Thyroid gland (tissue), 4 donors: ENCODE measurements around the gene BOLA2. TPM values are rescaled to one million over a fixed set of nuclear protein-coding genes. Genes with fewer than 3 reads are reported as not detected.
"Not testable (repeated sequence)": the region's sequence is repeated elsewhere in the genome, so short reads cannot be mapped to it uniquely, and the experiment has no call there.

ENCODE experiments used
- DNase-seq, 2 donors: peaks; one replicate each; pipeline ENCODE4 v3.0.0-alpha.2; 2019
- H3K27ac ChIP-seq, 3 donors: fragments of 200-600 bp; sonication (generic); 1 replicate in 2 of 3; 2 replicates in 1 of 3; pipeline ENCODE4 v1.5.1; 2016 to 2019; ENCODE audit warnings: mild to moderate bottlenecking in 1 of 3, moderate library complexity in 1 of 3
- H3K27me3 ChIP-seq: fragments of 200-600 bp; sonication (generic); one replicate; pipeline ENCODE4 v1.5.1; 2019
- H3K36me3 ChIP-seq, 2 donors: fragments of 200-600 bp; sonication (generic); one replicate each; pipeline ENCODE4 v1.5.1; 2016 to 2019
- H3K4me1 ChIP-seq, 2 donors: fragments of 200-600 bp; sonication (generic); one replicate each; pipeline ENCODE4 v1.5.1; 2017 to 2019
- H3K4me3 ChIP-seq, 3 donors: fragments of 200-600 bp; sonication (generic); replicated peaks in 1 of 3; 1 replicate in 2 of 3; 2 replicates in 1 of 3; pipeline ENCODE4 v1.5.1; 2016; ENCODE audit warnings: mild to moderate bottlenecking in 1 of 3
- H3K9me3 ChIP-seq: fragments of 200-600 bp; sonication (generic); one replicate; pipeline ENCODE4 v1.5.1; 2017
- WGBS, 2 donors: methylation state at CpG; one replicate each; pipeline ENCODE4 v1.1.5; 2017; 5-methylcytosine and 5-hydroxymethylcytosine counted together
- intact Hi-C: fragments of 100-400 bp; cut with DNase I; formaldehyde crosslinking; loops from one replicate; pipeline ENCODE4 v1.15.1; 2023
- small RNA-seq: library from RNA; depleted of rRNA; stranded (forward); fragments of <200 nt; gene quantifications from one replicate; pipeline ENCODE3, GENCODE V24; 2016
- total RNA-seq, 4 donors: library from RNA; depleted of rRNA; stranded (reverse); fragments of >200 nt; gene quantifications; one replicate each; pipeline ENCODE4 v1.2.3, GENCODE V29; 2016

The BOLA2 gene
- total RNA-seq, 4 donors from 2014 or later, result 7.8 to 19.1 (median 15.5) TPM

GRCh38 chr16:29425390-29425789, 28.8 kb downstream of the BOLA2 start:
- H3K36me3 ChIP-seq, DNase-seq, H3K27me3 ChIP-seq, H3K9me3 ChIP-seq, H3K4me3 ChIP-seq, intact Hi-C loops, H3K27ac ChIP-seq, H3K4me1 ChIP-seq: not testable (repeated sequence)
- 95 to 97% methylated on average over 3 of the region's 3 CpGs for WGBS, 2 donors

DNA sequence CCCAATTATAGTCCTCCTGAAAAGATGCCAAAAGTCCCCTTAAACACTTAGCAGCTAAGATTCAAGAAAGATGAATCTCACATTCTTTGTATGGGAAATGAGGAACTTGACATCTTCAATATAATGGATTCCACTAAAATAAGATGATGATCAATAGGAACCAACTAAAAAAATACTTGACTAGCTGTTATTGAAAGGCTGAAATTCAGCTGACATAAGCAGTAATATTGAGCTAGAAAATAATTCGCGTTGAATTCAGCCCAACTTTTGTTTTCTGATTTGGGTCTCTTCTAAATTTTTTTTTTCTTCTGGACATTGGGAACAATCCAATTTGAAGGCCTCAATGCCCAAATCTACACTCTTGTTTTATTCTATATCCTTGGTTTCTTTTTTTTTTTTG, 30.6 kb downstream of the BOLA2 start:
- H3K9me3 ChIP-seq, intact Hi-C loops, H3K27me3 ChIP-seq, H3K36me3 ChIP-seq, H3K4me3 ChIP-seq, DNase-seq, H3K27ac ChIP-seq, H3K4me1 ChIP-seq: not testable (repeated sequence)
- WGBS, 2 donors, result 94 to 95% methylated on average over 2 of the region's 2 CpGs

- H3K9me3 ChIP-seq, H3K4me1 ChIP-seq, H3K27ac ChIP-seq, H3K36me3 ChIP-seq, H3K27me3 ChIP-seq, H3K4me3 ChIP-seq, intact Hi-C loops, DNase-seq: not testable (repeated sequence)
- WGBS, 2 donors, result 82 to 85% methylated on average over 7 of the region's 7 CpGs
Measured at GRCh38 chr16:29405249-29405648, 48.9 kb downstream of the BOLA2 start.

Small RNAs within 50 kb of the gene (small RNA-seq; reads per million reads assigned to genes)
- gene AC133555.2, result not detected

Other genes with a start within 250 kb of the BOLA2 start
- gene NPIPB11, start 47.6 kb downstream of the BOLA2 start, total RNA-seq, result 1 to 10 TPM in 3 of 4 donors, not detected in 1; 1.2 to 6.2 (median 2.2) TPM
- 10 to 100 TPM; 12.4 to 34.6 (median 28.9) TPM for gene SLX1B, start 182 bp upstream of the BOLA2 start, total RNA-seq
- gene SULT1A4, start 5.6 kb upstream of the BOLA2 start, total RNA-seq, result 1 to 10 TPM in 3 of 4 donors, not detected in 1; 2.0 to 3.9 (median 3.8) TPM
- 10 to 100 TPM; 30.7 to 73.1 (median 56.2) TPM for gene NPIPB12, start 52.1 kb upstream of the BOLA2 start, total RNA-seq
- gene SPN, start 208.9 kb upstream of the BOLA2 start, total RNA-seq, result 1 to 10 TPM in 1 of 4 donors, under 1 TPM in 3; 0.67 to 3.4 (median 0.86) TPM
- 1 to 10 TPM; 1.7 to 5.6 (median 3.0) TPM for gene QPRT, start 224.8 kb upstream of the BOLA2 start, total RNA-seq